Subcutaneous adipose tissue (tissue), 4 donors: ENCODE data around the gene KCNK7. TPM values are rescaled to one million over a fixed set of nuclear protein-coding genes. Genes with fewer than 3 reads are reported as not detected.

Source experiments
- total RNA-seq, 4 donors: library from RNA; depleted of rRNA; stranded (reverse); fragments of >200 nt; gene quantifications; one replicate each; pipeline ENCODE4 v1.1.0, GENCODE V29; 2016
- TF ChIP-seq, protein P1 (sequence below): fragments of 450-650 bp; IDR thresholded peaks from one replicate; pipeline ENCODE4 v1.5.1; 2016; ENCODE audit warnings: low read depth, mild to moderate bottlenecking, control low read depth, antibody characterized with exemption, moderate library complexity

KCNK7 gene
- total RNA-seq, 4 donors from 2014 or later = 0.57 TPM; not detected in 3

DNA sequence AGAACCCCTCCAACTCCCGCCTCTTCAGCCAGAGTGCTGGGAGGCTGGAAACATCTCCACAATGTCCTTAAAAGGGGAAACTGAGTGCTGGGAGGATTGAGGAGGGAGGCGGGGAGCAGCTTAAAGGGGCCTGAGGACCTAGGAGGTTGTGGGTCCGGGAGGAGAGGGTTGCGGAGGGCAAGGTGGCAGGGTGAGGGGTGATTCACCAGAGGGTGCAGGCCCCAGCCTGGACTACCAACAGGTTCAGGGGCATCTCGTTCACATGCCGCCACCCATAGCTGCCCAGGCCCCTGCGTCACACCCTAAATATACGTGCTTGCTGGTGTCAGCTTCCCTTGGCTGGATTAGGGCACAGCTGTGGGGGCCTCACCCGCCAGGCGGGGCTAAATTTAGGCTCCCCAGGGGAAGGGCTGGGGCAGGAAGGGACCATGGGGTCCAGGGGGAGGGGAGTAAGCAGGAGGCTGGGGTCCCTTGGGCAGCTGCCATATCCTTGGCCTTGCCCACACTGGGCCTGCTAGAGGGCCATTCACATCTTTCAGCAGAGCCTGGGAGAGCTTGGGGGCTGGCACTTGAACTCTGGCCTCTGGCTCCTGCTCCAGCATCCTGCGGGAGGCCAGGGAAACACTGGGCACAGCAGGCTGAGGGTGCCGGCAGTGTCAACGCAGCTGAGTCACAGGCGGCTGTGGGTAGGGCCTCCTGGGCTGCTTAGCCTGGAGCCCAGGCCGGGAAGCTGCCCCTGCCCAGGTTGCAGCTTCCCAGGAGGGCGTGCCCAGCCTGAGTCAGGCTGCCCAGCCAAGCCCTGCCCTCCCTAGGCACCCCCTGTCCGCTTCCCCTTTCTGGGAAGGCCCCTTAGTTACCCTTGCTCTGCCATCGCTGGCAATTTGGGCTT, 18.5 kb downstream of the KCNK7 start:
- TF ChIP-seq, protein P1, sequence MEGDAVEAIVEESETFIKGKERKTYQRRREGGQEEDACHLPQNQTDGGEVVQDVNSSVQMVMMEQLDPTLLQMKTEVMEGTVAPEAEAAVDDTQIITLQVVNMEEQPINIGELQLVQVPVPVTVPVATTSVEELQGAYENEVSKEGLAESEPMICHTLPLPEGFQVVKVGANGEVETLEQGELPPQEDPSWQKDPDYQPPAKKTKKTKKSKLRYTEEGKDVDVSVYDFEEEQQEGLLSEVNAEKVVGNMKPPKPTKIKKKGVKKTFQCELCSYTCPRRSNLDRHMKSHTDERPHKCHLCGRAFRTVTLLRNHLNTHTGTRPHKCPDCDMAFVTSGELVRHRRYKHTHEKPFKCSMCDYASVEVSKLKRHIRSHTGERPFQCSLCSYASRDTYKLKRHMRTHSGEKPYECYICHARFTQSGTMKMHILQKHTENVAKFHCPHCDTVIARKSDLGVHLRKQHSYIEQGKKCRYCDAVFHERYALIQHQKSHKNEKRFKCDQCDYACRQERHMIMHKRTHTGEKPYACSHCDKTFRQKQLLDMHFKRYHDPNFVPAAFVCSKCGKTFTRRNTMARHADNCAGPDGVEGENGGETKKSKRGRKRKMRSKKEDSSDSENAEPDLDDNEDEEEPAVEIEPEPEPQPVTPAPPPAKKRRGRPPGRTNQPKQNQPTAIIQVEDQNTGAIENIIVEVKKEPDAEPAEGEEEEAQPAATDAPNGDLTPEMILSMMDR = no peak

DNA sequence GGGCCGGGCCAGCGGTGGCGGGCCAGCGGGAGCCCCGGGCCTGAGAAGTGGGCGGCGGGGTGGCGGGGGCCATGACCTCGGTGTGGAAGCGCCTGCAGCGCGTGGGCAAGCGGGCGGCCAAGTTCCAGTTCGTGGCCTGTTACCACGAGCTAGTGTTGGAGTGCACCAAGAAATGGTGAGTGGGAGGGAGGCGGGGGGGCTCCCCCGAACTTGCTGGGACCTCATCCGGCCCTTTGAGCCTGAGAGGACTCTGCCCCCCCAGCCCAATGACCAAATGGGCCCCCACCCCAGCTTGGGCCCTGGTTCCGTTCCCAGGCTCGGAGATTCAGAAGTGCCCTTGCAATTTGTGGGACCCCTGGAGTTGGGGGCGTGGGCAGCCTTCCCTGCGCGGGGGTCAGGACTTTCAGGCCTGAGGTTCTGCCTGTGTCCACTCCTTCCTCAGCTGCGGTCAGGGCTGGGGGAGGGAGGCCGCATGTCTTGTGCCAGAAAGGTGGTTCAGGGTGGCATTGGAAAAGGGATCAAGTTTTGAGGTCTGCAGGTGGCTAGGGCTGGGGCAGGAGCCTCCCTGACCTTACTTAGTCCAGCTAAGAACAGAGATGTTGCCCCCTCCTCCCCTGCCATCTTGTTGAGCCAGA, 19.3 kb downstream of the KCNK7 start:
- TF ChIP-seq, protein P1 = no peak

DNA sequence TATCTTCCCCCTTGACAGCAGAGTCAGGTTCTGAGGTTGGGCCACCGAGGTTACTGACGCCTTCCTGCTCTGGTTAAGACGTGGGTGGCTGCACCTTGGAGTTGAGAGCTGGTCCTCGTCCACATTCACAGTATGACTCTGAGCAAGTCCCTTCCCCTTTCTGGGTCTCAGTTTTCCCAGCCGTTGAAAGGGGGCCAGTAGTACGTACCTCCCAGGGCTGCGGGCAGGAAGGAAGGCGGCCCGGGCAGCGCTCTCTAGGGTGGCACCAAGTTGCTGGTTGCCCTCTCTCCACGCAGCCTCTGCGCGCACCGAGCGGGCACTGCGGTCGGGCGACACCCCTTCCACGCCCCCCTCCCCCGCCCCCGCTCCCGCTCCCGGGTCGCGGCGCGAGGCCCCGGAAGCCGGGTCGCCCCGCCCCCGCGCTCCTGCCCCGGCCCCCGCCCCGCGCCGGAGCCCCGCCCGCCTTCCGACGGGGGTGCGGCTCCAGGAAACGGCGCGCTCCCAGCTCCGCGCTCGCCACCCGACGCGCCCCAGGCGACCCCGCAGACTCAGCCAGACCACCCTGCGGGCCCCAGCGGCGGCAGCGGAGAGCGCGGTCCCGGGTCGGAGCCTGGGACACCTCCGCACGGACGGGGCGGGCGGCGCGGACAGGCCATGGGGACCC, 19.9 kb downstream of the KCNK7 start, which contains the start of gene EHBP1L1:
Gene EHBP1L1, plus strand, starts transcription at position 486 of the 664 bp plus-strand sequence. CDS start 250 bp downstream, outside the sequence.
- TF ChIP-seq, protein P1 = no peak

DNA sequence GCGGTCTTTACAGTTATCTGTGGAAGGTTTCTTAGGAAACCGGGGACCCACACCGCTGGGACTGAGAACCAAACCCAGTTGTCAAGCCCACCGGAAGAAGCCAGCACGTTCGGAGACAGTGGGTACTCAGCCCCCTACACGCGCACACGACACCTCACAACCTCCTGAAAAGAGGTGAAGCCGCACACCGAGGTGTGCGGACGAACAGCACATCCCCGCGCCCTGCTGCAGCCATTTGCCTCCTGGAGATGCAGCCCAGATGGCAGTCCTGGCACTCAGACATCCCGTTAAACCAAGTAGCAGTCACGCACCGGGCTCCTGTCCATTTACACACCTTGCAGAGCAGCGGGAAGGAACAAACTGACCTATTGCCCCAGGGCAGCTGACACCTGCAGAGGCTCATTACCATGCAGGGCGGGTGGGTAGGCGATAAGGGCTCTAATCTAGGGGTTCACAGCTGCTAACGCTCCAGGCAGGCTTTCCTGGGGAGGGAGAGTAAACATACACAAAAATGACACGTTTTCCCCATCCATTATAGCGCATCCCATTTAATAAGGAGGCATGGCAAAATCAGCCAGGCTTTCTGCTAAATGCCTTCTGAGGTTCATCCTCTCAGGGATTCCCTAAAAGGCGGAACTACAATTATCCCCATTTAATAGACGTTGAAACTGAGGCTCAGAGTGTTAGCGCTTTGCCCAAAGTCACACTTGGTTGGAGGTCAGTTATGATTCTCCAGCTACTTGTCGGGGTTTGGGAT, 20.6 kb downstream of the KCNK7 start:
- TF ChIP-seq, protein P1 = no peak

DNA sequence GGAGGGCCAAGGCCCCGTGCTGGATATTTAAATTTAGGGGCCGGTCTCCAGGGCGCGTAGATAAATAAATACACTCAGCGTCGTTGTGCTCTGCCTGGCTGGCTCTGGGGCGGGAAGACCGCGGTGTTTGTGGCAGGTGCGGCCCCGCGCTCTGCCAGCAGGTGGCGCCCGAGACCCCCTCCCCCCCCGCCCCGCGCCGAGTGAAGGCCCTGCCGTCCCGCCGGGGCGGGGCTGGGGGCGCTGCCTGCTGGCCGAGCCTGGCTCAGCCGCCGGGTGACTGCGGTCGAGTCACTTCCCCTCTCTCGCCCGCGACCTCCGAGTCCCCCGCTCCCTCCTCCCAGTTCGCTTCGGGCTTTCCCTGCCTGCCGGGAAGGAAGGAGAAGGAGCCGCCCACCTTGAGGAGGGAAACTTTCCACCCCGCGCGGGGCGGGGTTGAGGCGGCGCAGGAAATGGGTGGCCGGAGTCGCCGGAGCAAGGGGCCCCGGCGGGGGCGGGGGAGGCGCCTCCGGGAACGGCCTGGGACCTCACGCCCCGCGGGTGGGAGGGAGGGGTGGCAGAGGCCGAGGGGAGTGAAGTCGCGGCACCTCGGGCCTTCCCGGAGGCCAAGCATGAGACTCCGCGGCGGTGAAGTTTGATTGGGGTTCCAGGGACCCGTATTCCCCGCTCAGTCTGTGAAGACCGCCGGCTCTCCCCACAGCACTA, 21.3 kb downstream of the KCNK7 start:
- TF ChIP-seq, protein P1 = no peak

DNA sequence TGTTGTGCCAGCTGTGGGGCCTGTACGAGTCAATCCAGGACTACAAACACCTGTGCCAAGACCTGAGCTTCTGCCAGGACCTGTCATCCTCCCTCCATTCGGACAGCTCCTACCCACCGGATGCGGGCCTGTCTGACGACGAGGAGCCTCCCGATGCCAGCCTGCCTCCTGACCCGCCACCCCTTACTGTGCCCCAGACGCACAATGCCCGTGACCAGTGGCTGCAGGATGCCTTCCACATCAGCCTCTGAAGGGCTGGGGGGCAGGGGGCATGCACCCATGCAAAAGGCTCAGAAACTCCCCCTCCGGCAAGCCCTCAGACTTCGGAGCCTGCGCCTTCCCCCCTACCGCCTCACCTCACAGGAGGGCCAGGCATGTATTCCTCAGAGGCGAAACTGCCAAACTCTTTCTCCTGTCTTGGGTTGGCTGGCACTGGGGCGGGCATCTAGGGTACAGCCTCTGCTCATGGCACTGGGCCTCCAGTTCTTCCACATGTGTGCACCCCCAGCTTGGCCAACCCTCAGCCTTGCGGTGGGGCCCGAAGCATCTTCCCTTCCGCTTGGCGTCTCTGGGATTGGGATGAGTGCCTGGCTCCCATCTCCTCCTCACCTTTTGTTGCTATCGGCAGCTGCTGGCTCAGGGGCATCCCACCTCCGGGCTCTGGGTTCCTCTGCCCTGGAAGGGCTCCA, 22.1 kb downstream of the KCNK7 start:
- TF ChIP-seq, protein P1 = no peak
